Suprapubic skin (tissue), 3 donors: ENCODE measurements around the gene HIRA.

Experiments
- POLR2A ChIP-seq, 2 donors: fragments of 450-650 bp; IDR thresholded peaks; one replicate each; pipeline ENCODE4 v1.6.1; 2017; ENCODE audit warnings: antibody characterized with exemption in 2 of 2, mild to moderate bottlenecking in 2 of 2, moderate library complexity in 2 of 2
- TF ChIP-seq, protein P1 (sequence below), 2 donors: fragments of 200-600 bp in 1 of 2; fragments of 450-650 bp in 1 of 2; sonication (generic) in 1 of 2; IDR thresholded peaks; one replicate each; pipeline ENCODE4 v1.5.1; 2016 to 2019; ENCODE audit warnings: antibody characterized with exemption in 2 of 2, mild to moderate bottlenecking in 1 of 2, moderate library complexity in 1 of 2

DNA sequence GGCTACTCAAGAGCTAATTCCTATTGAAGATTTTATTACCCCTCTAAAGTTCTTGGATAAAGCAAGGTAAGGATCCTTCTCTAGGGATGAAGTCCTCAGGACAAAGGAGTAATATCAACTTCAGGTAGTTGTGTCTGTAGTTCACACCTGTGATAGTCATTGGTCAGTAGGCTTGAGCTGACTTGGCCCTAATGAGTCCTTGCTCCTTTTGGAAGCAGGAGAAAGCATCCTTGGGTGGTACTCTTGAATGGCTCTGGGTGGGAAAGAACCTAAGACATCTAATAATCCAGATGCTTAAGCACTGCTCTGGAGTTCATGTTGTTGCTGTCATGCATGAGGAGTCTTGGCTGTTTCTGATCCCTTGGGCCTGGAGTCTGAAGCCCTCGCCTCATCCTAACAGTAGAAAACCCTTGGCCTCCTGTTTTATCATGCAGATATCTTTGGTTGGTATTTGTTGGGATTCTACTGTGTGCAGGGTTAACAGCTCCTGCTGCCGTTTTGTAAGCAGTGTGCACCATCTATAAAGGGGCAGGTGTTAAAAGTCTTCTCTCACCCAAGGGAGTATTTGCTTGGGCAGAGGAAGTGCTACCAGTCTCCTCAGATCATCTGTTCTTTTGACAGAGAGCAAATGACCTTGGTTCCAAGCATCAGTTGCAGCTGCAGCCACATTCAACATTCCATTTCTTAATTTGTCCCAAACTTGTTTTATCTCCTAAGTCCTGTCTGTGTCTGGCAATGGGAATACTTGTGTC, 3.5 kb upstream of the HIRA start:
- no peak for TF ChIP-seq POLR2A (IDR thresholded peaks at IDR 0.05)
- TF ChIP-seq, protein P1, sequence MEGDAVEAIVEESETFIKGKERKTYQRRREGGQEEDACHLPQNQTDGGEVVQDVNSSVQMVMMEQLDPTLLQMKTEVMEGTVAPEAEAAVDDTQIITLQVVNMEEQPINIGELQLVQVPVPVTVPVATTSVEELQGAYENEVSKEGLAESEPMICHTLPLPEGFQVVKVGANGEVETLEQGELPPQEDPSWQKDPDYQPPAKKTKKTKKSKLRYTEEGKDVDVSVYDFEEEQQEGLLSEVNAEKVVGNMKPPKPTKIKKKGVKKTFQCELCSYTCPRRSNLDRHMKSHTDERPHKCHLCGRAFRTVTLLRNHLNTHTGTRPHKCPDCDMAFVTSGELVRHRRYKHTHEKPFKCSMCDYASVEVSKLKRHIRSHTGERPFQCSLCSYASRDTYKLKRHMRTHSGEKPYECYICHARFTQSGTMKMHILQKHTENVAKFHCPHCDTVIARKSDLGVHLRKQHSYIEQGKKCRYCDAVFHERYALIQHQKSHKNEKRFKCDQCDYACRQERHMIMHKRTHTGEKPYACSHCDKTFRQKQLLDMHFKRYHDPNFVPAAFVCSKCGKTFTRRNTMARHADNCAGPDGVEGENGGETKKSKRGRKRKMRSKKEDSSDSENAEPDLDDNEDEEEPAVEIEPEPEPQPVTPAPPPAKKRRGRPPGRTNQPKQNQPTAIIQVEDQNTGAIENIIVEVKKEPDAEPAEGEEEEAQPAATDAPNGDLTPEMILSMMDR (IDR thresholded peaks at IDR 0.05) = no peak
